Astrocyte (in vitro differentiated cells and primary cell): Measurements from ENCODE around the gene DGKI. TPM values are rescaled to one million over a fixed set of nuclear protein-coding genes. Genes with fewer than 3 reads are reported as not detected.

Source experiments
- DNase-seq: peaks from one replicate; pipeline ENCODE4 v3.0.0-alpha.2; 2010; ENCODE audit warnings: low read depth
- FAIRE-seq: peaks from 2 replicates; lab custom pipeline; 2011; peaks lifted over from hg19 to GRCh38; lab: Jason Lieb, UNC
- H2AFZ ChIP-seq: 2 replicates; pipeline ENCODE4 v1.6.0; 2012; ENCODE audit warnings: low read depth, low read length, inconsistent platforms
- H3K27ac ChIP-seq: 2 replicates; pipeline ENCODE4 v1.5.1; 2011; ENCODE audit warnings: low read depth, low read length, inconsistent platforms
- H3K27me3 ChIP-seq: 2 replicates; pipeline ENCODE4 v1.6.0; 2011; ENCODE audit warnings: low read length, inconsistent platforms; ENCODE audit not compliant: insufficient read depth
- H3K36me3 ChIP-seq: 2 replicates; pipeline ENCODE4 v1.5.1; 2011; ENCODE audit warnings: low read length, inconsistent platforms; ENCODE audit not compliant: insufficient read depth
- H3K4me1 ChIP-seq: 2 replicates; pipeline ENCODE4 v1.5.1; 2011; ENCODE audit warnings: low read length, inconsistent platforms; ENCODE audit not compliant: insufficient read depth
- H3K4me2 ChIP-seq: 2 replicates; pipeline ENCODE4 v1.6.0; 2012; ENCODE audit warnings: low read length, inconsistent platforms
- H3K4me3 ChIP-seq: 2 replicates; pipeline ENCODE4 v1.5.1; 2011; ENCODE audit warnings: low read depth, mild to moderate bottlenecking, low read length, inconsistent platforms; ENCODE audit not compliant: insufficient read depth
- H3K79me2 ChIP-seq: 2 replicates; pipeline ENCODE4 v1.6.0; 2012; ENCODE audit warnings: mild to moderate bottlenecking, low read length, inconsistent platforms; ENCODE audit not compliant: insufficient read depth
- H3K9ac ChIP-seq: 2 replicates; pipeline ENCODE4 v1.6.0; 2012; ENCODE audit warnings: mild to moderate bottlenecking, low read length, inconsistent platforms
- H3K9me3 ChIP-seq: 2 replicates; pipeline ENCODE4 v1.5.1; 2012; ENCODE audit warnings: low read depth, mild to moderate bottlenecking, low read length, inconsistent platforms; ENCODE audit not compliant: insufficient read depth
- H4K20me1 ChIP-seq: 2 replicates; pipeline ENCODE4 v1.6.0; 2012; ENCODE audit warnings: low read length, inconsistent platforms; ENCODE audit not compliant: insufficient read depth
- H3K27ac Mint-ChIP-seq: one replicate; pipeline ENCODE4 v1.8.0; 2021; ENCODE audit warnings: mild to moderate bottlenecking, mixed read lengths; ENCODE audit not compliant: unreplicated experiment
- H3K27me3 Mint-ChIP-seq: one replicate; pipeline ENCODE4 v1.8.0; 2021; ENCODE audit warnings: low read depth, mixed read lengths; ENCODE audit not compliant: unreplicated experiment
- H3K36me3 Mint-ChIP-seq: one replicate; pipeline ENCODE4 v1.8.0; 2021; ENCODE audit warnings: low read depth, mixed read lengths; ENCODE audit not compliant: unreplicated experiment
- H3K4me1 Mint-ChIP-seq: one replicate; pipeline ENCODE4 v1.8.0; 2021; ENCODE audit warnings: low read depth, mixed read lengths; ENCODE audit not compliant: unreplicated experiment
- H3K4me3 Mint-ChIP-seq: one replicate; pipeline ENCODE4 v1.8.0; 2021; ENCODE audit warnings: mild to moderate bottlenecking, moderate library complexity, mixed read lengths; ENCODE audit not compliant: unreplicated experiment
- H3K9me3 Mint-ChIP-seq: one replicate; pipeline ENCODE4 v1.8.0; 2021; ENCODE audit warnings: mild to moderate bottlenecking, mixed read lengths; ENCODE audit not compliant: unreplicated experiment
- EZH2 ChIP-seq: IDR thresholded peaks from 2 replicates; pipeline ENCODE4 v1.6.1; 2012; ENCODE audit warnings: mild to moderate bottlenecking, low read length, inconsistent platforms; ENCODE audit not compliant: insufficient read depth
- total RNA-seq: library from RNA; stranded (reverse); gene quantifications from 2 replicates; pipeline ENCODE4 v1.2.1, GENCODE V29; 2021
- TF ChIP-seq, protein P1 (sequence below): IDR thresholded peaks from 2 replicates; pipeline ENCODE4 v1.5.1; 2011; ENCODE audit warnings: low read depth, mild to moderate bottlenecking, inconsistent platforms, low read length, moderate library complexity; ENCODE audit not compliant: insufficient read depth

Gene DGKI
- total RNA-seq, 1 donor from 2014 or later: 6.3 TPM

DNA sequence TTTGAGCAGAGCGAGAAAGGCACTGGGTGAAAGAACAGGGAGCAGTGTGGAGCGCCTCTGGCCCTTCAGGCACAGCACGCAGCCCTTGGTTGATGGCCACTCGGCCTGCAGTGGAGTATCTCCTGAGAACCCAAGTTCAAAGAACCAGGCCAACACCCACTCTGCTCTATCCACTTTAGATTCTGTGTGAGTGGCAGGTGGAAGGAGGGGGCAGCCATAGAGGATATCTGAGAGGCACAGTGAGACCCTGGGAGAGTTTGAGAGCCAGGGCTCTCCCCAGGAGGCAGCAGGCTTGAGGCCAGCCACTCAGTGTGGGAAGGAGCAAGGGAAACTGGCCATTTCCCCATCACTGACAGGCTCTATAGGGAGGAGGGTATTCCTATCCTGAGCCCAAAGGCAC lies 450.7 kb downstream of the DGKI start:
- no peak overlapping the region for H3K4me3 Mint-ChIP-seq
- Histone ChIP-seq H3K4me1 (peaks cover 8% of the 10 kb centered on the region), H3K79me2 (no peaks in the 10 kb centered on the region), H3K9me3 (no peaks in the 10 kb centered on the region), H3K36me3 (no peaks in the 10 kb centered on the region), H2AFZ (no peak overlapping the region), H3K9ac (no peak overlapping the region), H3K27me3 (no peaks in the 10 kb centered on the region), H3K27ac (no peak overlapping the region), H3K4me3 (no peak overlapping the region), H4K20me1 (no peaks in the 10 kb centered on the region), H3K4me2 (no peak overlapping the region)
- TF ChIP-seq, protein P1, sequence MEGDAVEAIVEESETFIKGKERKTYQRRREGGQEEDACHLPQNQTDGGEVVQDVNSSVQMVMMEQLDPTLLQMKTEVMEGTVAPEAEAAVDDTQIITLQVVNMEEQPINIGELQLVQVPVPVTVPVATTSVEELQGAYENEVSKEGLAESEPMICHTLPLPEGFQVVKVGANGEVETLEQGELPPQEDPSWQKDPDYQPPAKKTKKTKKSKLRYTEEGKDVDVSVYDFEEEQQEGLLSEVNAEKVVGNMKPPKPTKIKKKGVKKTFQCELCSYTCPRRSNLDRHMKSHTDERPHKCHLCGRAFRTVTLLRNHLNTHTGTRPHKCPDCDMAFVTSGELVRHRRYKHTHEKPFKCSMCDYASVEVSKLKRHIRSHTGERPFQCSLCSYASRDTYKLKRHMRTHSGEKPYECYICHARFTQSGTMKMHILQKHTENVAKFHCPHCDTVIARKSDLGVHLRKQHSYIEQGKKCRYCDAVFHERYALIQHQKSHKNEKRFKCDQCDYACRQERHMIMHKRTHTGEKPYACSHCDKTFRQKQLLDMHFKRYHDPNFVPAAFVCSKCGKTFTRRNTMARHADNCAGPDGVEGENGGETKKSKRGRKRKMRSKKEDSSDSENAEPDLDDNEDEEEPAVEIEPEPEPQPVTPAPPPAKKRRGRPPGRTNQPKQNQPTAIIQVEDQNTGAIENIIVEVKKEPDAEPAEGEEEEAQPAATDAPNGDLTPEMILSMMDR: no peak
- no peak for TF ChIP-seq EZH2
- H3K4me1 Mint-ChIP-seq: peaks cover 11% of the 10 kb centered on the region
- DNase-seq (no peak), FAIRE-seq (no peak)
- H3K27me3 Mint-ChIP-seq: peaks cover 2% of the 10 kb centered on the region
- H3K9me3 Mint-ChIP-seq: no peaks in the 10 kb centered on the region
- H3K36me3 Mint-ChIP-seq: peaks cover 5% of the 10 kb centered on the region
- H3K27ac Mint-ChIP-seq: no peak overlapping the region

DNA sequence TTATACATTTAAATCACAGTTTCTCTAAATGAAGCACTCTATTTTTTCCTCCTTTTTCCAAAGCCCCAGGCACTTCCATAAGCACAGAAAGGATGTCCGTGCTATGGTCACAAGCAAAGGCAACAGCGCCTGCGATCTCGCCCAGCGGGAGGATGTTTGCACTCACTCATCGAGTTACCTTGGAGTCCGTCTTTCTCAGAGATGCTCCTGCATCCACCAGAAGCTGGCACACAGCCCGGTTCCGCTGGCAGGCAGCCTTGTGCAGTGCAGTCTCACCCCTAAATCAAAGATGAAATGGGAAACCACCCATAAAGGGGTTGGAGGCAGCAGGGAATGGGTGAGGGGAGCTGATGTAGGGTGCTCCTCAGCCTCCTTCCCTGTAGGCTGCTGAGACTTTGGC lies 451.4 kb downstream of the DGKI start:
- Mint-ChIP-seq H3K36me3 (peaks cover 7% of the 10 kb centered on the region), H3K27ac (no peak overlapping the region), H3K4me3 (no peak overlapping the region), H3K9me3 (no peaks in the 10 kb centered on the region), H3K4me1 (peaks cover 10% of the 10 kb centered on the region), H3K27me3 (peaks cover 2% of the 10 kb centered on the region)
- no peaks in the 10 kb centered on the region for H4K20me1 ChIP-seq
- FAIRE-seq (no peak), DNase-seq (no peak)
- H3K27ac ChIP-seq: no peak overlapping the region
- no peak for TF ChIP-seq EZH2
- TF ChIP-seq, protein P1: no peak
- no peaks in the 10 kb centered on the region for H3K27me3 ChIP-seq
- no peak overlapping the region for H3K4me3 ChIP-seq
- H3K4me1 ChIP-seq: peaks cover 8% of the 10 kb centered on the region
- H3K4me2 ChIP-seq: no peak overlapping the region
- no peaks in the 10 kb centered on the region for H3K9me3 ChIP-seq
- no peak overlapping the region for H2AFZ ChIP-seq
- no peak overlapping the region for H3K9ac ChIP-seq
- H3K79me2 ChIP-seq: no peaks in the 10 kb centered on the region
- H3K36me3 ChIP-seq: no peaks in the 10 kb centered on the region

DNA sequence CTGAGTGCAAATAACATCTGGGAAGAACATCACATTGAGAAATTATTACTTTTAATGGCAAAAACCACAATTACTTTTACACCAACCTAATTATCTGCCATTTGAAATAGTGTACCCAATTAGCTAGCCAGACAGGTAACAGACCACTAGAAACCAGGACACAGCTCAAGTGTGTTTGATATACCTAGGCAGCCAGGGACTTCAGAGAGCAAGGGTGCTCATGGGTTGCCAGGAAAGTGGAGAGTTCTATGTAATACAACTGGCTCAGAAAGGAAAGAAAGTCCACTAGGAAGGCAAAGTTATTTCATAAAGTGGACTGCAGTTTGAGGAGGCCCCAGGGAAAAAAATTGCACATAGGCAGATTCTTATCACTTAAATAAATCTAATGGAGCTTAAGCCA lies 453.2 kb downstream of the DGKI start:
- no peak overlapping the region for H3K4me3 ChIP-seq
- H2AFZ ChIP-seq: no peak overlapping the region
- no peaks in the 10 kb centered on the region for H3K79me2 ChIP-seq
- H4K20me1 ChIP-seq: no peaks in the 10 kb centered on the region
- Mint-ChIP-seq H3K27ac (no peak overlapping the region), H3K4me1 (peaks cover under 1% of the 10 kb centered on the region), H3K27me3 (peaks cover 2% of the 10 kb centered on the region), H3K36me3 (peaks cover 7% of the 10 kb centered on the region), H3K9me3 (no peaks in the 10 kb centered on the region), H3K4me3 (no peak overlapping the region)
- no peak for TF ChIP-seq EZH2
- TF ChIP-seq, protein P1: no peak
- no peaks in the 10 kb centered on the region for H3K9me3 ChIP-seq
- no peaks in the 10 kb centered on the region for H3K27me3 ChIP-seq
- H3K4me1 ChIP-seq: no peaks in the 10 kb centered on the region
- H3K9ac ChIP-seq: no peak overlapping the region
- FAIRE-seq (no peak), DNase-seq (no peak)
- no peaks in the 10 kb centered on the region for H3K36me3 ChIP-seq
- H3K27ac ChIP-seq: no peak overlapping the region
- no peak overlapping the region for H3K4me2 ChIP-seq
